ENCODE measurements around the gene OR11L1.

The OR11L1 gene

DNA sequence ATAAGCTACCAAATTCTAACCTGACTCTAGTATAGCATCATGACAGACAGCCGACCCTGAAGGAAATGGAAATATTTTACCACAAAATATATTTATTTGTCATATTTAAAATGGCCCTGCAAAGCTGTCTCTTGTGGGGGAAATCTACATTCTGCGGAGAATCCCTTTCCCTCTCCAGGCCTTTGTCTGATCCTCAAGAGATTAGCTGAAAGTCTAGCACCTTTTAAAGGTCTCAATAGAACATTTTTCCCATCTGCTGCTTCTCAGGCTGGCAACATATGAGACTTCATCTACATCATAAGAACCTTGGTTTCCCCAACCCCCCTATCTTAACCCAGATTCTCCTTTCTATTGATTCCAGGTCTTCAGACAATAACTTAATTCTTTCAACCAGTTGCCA is 1.7 kb upstream of the OR11L1 start:
- H3K9me3 Mint-ChIP-seq (ENCODE audit: low read depth), result no peaks in the 10 kb centered on the region

DNA sequence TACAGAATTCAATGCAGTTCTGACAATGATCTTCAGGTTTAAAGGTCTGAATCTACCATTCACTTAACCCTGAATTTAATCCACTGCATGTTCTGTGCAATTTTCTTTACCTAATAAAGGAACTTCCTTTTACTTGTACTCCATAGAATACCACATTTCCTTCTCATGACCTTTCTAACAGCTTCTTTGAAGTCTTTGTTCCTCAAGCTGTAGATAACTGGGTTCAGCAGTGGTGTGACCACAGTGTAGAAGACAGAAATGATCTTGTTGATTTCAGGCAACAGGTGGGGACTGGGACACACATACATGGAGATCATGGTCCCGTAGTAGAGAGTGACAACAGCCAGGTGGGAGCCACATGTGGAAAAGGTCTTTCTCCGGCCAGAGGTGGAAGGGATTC is 878 bp downstream of the OR11L1 start:
- no peaks in the 10 kb centered on the region for H3K9me3 Mint-ChIP-seq (ENCODE audit: low read depth)
- H3K27ac Mint-ChIP-seq, result no peak overlapping the region
- no peaks in the 10 kb centered on the region for H3K4me1 Mint-ChIP-seq (ENCODE audit: low read depth)
- no peak overlapping the region for H3K4me3 Mint-ChIP-seq
- peaks cover 2% of the 10 kb centered on the region for H3K27me3 Mint-ChIP-seq
- H3K36me3 Mint-ChIP-seq, result no peaks in the 10 kb centered on the region

More for the DNA sequence above, 1.7 kb upstream of the OR11L1 start:
- Mint-ChIP-seq H3K27ac (no peak overlapping the region), H3K27me3 (no peaks in the 10 kb centered on the region), H3K36me3 (no peaks in the 10 kb centered on the region), H3K4me1 (ENCODE audit: low read depth) (no peaks in the 10 kb centered on the region), H3K4me3 (no peak overlapping the region)

DNA sequence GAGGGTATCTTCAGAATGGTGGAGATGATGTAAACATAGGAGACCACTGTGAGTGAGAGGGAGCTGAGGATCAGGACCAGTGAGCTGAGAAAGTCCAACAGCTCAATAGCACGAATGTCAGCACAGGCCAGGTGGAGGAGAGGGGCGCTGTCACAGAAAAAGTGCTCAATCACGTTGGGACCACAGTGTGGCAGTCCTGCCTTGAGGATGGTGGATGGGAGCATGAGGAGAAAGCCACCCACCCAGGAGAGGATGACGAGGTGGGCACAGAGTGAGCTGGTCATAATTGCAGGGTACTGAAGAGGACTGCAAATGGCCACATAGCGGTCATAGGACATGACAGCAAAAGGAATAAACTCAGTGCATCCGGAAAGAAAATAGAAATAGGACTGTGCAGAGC is 8.1 kb downstream of the OR11L1 start:
- H3K36me3 Mint-ChIP-seq, result no peaks in the 10 kb centered on the region
- H3K4me3 Mint-ChIP-seq, result no peak overlapping the region
- H3K4me1 Mint-ChIP-seq (ENCODE audit: low read depth), result no peaks in the 10 kb centered on the region
- no peak overlapping the region for H3K27ac Mint-ChIP-seq
- H3K27me3 Mint-ChIP-seq, result peaks cover 2% of the 10 kb centered on the region
- H3K9me3 Mint-ChIP-seq (ENCODE audit: low read depth), result no peaks in the 10 kb centered on the region

DNA sequence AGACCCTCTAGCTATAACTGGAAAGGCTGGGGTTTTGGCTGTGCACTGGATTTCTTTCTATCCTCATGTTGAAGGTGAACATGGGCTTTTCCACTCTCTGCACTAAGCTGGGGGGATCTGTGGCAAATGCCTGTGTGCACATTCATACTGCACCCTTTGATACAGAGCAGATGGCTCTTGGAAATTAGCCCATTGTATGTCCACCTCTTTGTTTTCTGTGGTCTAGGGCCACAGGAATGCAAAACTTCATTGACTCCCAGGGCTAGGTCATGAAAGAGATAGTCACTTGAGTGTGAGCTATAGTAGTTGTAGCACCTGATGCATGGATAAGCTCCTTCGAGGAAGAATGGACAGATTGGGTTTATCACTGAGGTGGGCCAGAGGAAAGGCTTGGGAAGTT is 12.0 kb downstream of the OR11L1 start:
- Mint-ChIP-seq H3K4me3 (no peak overlapping the region), H3K4me1 (ENCODE audit: low read depth) (no peaks in the 10 kb centered on the region), H3K36me3 (no peaks in the 10 kb centered on the region), H3K27me3 (no peaks in the 10 kb centered on the region), H3K9me3 (ENCODE audit: low read depth) (no peaks in the 10 kb centered on the region), H3K27ac (no peak overlapping the region)

DNA sequence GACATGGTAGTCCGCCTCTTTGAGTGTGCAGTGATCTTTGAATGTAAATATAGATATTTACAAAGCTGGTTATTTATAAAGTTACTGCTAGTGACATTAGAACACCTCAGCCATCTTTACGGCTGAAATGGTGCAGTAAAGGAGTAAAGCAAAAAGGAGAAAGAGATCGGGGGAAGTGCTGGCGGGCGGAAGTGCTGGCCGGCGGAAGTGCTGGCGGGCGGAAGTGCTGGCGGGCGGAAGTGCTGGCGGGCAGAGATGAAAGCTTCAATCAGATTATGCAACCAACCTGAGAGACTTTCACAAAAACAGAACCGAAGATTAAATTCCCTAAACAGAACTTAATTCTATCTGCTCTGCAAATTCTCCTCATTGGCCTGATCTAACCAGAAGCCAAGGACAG is 16.3 kb downstream of the OR11L1 start:
- H3K4me1 Mint-ChIP-seq (ENCODE audit: low read depth), result no peaks in the 10 kb centered on the region
- H3K36me3 Mint-ChIP-seq, result no peaks in the 10 kb centered on the region
- no peaks in the 10 kb centered on the region for H3K9me3 Mint-ChIP-seq (ENCODE audit: low read depth)
- H3K27ac Mint-ChIP-seq, result no peak overlapping the region
- H3K4me3 Mint-ChIP-seq, result no peak overlapping the region
- H3K27me3 Mint-ChIP-seq, result no peaks in the 10 kb centered on the region

DNA sequence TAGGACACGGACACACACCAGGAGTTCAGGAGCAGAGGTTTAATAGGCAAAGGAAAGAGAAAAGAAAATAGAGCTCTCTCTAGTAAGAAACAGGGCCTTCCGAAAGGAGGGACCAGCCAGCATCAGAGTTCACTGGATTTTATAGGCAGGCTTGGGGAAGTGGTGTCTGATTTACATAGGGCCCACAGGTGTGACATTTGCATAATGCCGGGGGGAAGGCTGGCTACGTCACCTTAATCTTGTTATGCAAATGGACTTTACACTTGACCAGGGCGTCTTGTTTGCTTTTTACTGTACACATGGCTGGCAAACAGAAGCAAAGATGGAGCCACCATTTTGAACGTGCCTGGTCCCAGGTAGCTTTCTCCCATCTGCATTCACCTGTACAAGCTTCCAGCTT is 17.7 kb downstream of the OR11L1 start, which contains the start of gene OR14A16:
TSS of gene OR14A16 (minus strand) at position 97 of the 400 bp plus-strand sequence. CDS start 8,390 bp downstream, outside the sequence.
- Mint-ChIP-seq H3K4me1 (ENCODE audit: low read depth) (no peaks in the 10 kb centered on the region), H3K27me3 (no peaks in the 10 kb centered on the region), H3K27ac (no peak within 1 kb of the TSS), H3K4me3 (no peak within 1 kb of the TSS), H3K36me3 (no peaks in the 10 kb centered on the region), H3K9me3 (ENCODE audit: low read depth) (no peaks in the 10 kb centered on the region)

DNA sequence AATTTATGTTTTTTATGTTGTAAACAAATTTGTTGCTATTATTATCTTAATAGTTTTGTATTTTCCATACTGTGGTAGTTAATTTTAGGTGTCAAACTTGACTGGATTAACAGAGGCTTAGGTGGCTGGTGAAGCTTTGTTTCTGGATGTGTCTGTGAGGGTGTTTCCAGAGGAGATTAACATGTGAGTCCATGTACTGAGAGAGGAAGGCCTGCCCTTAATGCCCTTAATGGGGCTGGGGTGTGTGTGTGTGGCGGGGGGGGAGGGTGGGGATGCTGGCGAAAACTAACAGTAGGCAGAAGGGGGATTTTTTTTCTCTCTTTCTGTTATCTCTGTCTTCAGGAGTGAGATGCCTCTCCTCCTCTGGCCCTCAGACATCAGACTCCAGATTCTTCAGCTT is 19.6 kb downstream of the OR11L1 start:
- Mint-ChIP-seq H3K9me3 (ENCODE audit: low read depth) (no peaks in the 10 kb centered on the region), H3K27ac (no peak overlapping the region), H3K27me3 (no peaks in the 10 kb centered on the region), H3K4me1 (ENCODE audit: low read depth) (no peaks in the 10 kb centered on the region), H3K4me3 (no peak overlapping the region), H3K36me3 (no peaks in the 10 kb centered on the region)

DNA sequence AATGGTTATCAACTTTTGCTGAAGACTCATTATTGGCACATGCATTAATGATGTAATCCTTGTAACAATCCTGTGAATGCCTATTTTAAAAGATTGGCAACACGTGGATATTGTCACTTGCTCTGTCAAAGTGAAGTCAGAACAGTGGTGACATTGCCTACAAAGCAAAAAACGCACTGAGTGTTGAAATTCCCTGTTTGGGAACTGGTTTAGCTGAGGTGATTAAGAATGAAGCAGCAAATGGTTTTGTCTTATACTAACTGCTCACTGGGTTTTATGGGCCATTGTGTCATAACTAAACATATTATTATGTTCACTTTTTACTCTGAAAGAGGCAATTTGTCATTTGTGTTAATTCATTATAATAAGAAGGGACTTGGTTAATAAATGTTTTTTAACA is 29.1 kb downstream of the OR11L1 start:
- Mint-ChIP-seq H3K27ac (no peak overlapping the region), H3K27me3 (no peaks in the 10 kb centered on the region), H3K4me1 (ENCODE audit: low read depth) (no peaks in the 10 kb centered on the region), H3K36me3 (no peaks in the 10 kb centered on the region), H3K9me3 (ENCODE audit: low read depth) (no peaks in the 10 kb centered on the region), H3K4me3 (no peak overlapping the region)

DNA sequence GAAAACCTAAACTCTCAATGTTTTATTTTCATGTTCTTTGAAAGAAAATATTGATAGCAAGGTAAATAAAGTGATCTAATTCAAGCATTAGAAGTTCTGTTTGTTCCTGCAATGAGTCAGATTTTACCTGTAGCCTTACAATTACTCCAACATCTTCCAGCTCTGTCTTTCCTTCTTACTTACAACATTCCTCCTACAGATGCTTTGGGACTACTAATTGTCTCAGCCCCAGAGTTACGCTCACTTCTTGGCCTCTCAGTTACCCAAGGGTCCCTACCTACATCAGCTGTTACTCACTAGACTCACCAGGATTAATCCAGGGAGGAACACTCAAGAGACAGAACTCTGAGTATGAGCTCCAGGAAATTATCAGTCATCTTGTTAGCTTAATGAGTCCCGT is 44.2 kb downstream of the OR11L1 start:
- Mint-ChIP-seq H3K27me3 (peaks cover 3% of the 10 kb centered on the region), H3K36me3 (no peaks in the 10 kb centered on the region), H3K4me3 (no peak overlapping the region), H3K9me3 (ENCODE audit: low read depth) (no peaks in the 10 kb centered on the region), H3K27ac (no peak overlapping the region), H3K4me1 (ENCODE audit: low read depth) (no peaks in the 10 kb centered on the region)
